Stomach smooth muscle (tissue), 2 donors: Measurements from ENCODE around the gene COL15A1.

Experiments used
- H3K27ac ChIP-seq: one replicate; pipeline ENCODE4 v1.7.0; 2013; ENCODE audit warnings: mild to moderate bottlenecking, low read length, inconsistent platforms
- H3K27me3 ChIP-seq, 2 donors: one replicate each; pipeline ENCODE4 v1.7.0; 2013; ENCODE audit warnings: low read length in 2 of 2; ENCODE audit not compliant: insufficient read depth in 2 of 2, control insufficient read depth in 1 of 2
- H3K36me3 ChIP-seq, 2 donors: one replicate each; pipeline ENCODE4 v1.7.0; 2013; ENCODE audit warnings: low read length in 2 of 2; ENCODE audit not compliant: control insufficient read depth in 2 of 2, insufficient read depth in 2 of 2
- H3K4me1 ChIP-seq: one replicate; pipeline ENCODE4 v1.7.0; 2013; ENCODE audit warnings: low read length; ENCODE audit not compliant: control insufficient read depth, insufficient read depth
- H3K4me3 ChIP-seq, 2 donors: one replicate each; pipeline ENCODE4 v1.7.0; 2013; ENCODE audit warnings: low read length in 2 of 2
- H3K9ac ChIP-seq, 2 donors: one replicate each; pipeline ENCODE4 v1.7.0; 2013; ENCODE audit warnings: low read length in 2 of 2, mild to moderate bottlenecking in 1 of 2
- H3K9me3 ChIP-seq, 2 donors: one replicate each; pipeline ENCODE4 v1.7.0; 2013; ENCODE audit warnings: low read length in 2 of 2; ENCODE audit not compliant: control insufficient read depth in 2 of 2
- donor health status: healthy.
- donor health status: Pancreatic carcinoma.

The COL15A1 gene

GRCh38 chr9:99015448-99015847 lies 71.7 kb downstream of the COL15A1 start:
- H3K9me3 ChIP-seq = no peaks in the 10 kb centered on the region
- no peak overlapping the region for H3K9ac ChIP-seq
- no peaks in the 10 kb centered on the region for H3K27me3 ChIP-seq
- peaks cover 5% of the 10 kb centered on the region for H3K4me1 ChIP-seq
- H3K4me3 ChIP-seq = no peak overlapping the region
- H3K36me3 ChIP-seq = peaks cover 40 to 43% of the 10 kb centered on the region in 2 donors
- no peak overlapping the region for H3K27ac ChIP-seq

- H3K27me3 ChIP-seq = no peaks in the 10 kb centered on the region
- H3K27ac ChIP-seq = no peak overlapping the region
- peaks cover 41 to 47% of the 10 kb centered on the region in 2 donors for H3K36me3 ChIP-seq
Measured at GRCh38 chr9:99015890-99016289, 72.2 kb downstream of the COL15A1 start.

GRCh38 chr9:99016681-99017387 lies 73.1 kb downstream of the COL15A1 start:
- Histone ChIP-seq H3K36me3 (peaks cover 47 to 49% of the 10 kb centered on the region in 2 donors), H3K4me3 (no peak overlapping the region), H3K27me3 (no peaks in the 10 kb centered on the region), H3K4me1 (peaks cover 6% of the 10 kb centered on the region), H3K9me3 (no peaks in the 10 kb centered on the region), H3K27ac (no peak overlapping the region), H3K9ac (no peak overlapping the region)

More at GRCh38 chr9:99015890-99016289, 72.2 kb downstream of the COL15A1 start:
- no peak overlapping the region for H3K9ac ChIP-seq
- H3K4me3 ChIP-seq = no peak overlapping the region
- peaks cover 6% of the 10 kb centered on the region for H3K4me1 ChIP-seq
- H3K9me3 ChIP-seq = no peaks in the 10 kb centered on the region

GRCh38 chr9:99018653-99019052 lies 74.9 kb downstream of the COL15A1 start:
- Histone ChIP-seq H3K27ac (no peak overlapping the region), H3K4me1 (peaks cover 11% of the 10 kb centered on the region), H3K27me3 (no peaks in the 10 kb centered on the region), H3K4me3 (no peak overlapping the region), H3K36me3 (peaks cover 57 to 60% of the 10 kb centered on the region in 2 donors), H3K9me3 (no peaks in the 10 kb centered on the region), H3K9ac (no peak overlapping the region)

- H3K36me3 ChIP-seq = peaks cover 61% of the 10 kb centered on the region in 2 donors
- no peak overlapping the region for H3K4me3 ChIP-seq
- peak overlapping the region; percentile 13 to 42 for H3K9ac ChIP-seq
- H3K27ac ChIP-seq = peak overlapping the region; percentile 55
- H3K27me3 ChIP-seq = no peaks in the 10 kb centered on the region
- no peaks in the 10 kb centered on the region for H3K9me3 ChIP-seq
- peaks cover 13% of the 10 kb centered on the region for H3K4me1 ChIP-seq
Measured at GRCh38 chr9:99019510-99020331, 76.0 kb downstream of the COL15A1 start.

GRCh38 chr9:99020786-99021436 lies 77.2 kb downstream of the COL15A1 start:
- H3K4me3 ChIP-seq = no peak overlapping the region
- no peaks in the 10 kb centered on the region for H3K9me3 ChIP-seq
- no peak overlapping the region for H3K9ac ChIP-seq
- peaks cover 13% of the 10 kb centered on the region for H3K4me1 ChIP-seq
- H3K27ac ChIP-seq = peak overlapping the region; percentile 55
- peaks cover 63 to 64% of the 10 kb centered on the region in 2 donors for H3K36me3 ChIP-seq
- no peaks in the 10 kb centered on the region for H3K27me3 ChIP-seq

- Histone ChIP-seq H3K9ac (no peak overlapping the region), H3K9me3 (no peaks in the 10 kb centered on the region), H3K4me1 (peaks cover 13% of the 10 kb centered on the region), H3K27me3 (no peaks in the 10 kb centered on the region), H3K27ac (no peak overlapping the region), H3K36me3 (peaks cover 64% of the 10 kb centered on the region in 2 donors), H3K4me3 (no peak overlapping the region)
Measured at GRCh38 chr9:99021512-99021911, 77.8 kb downstream of the COL15A1 start.

- H3K27ac ChIP-seq = peak overlapping the region; percentile 18
- no peak overlapping the region for H3K9ac ChIP-seq
- H3K36me3 ChIP-seq = peaks cover 64 to 65% of the 10 kb centered on the region in 2 donors
- H3K4me3 ChIP-seq = no peak overlapping the region
- no peaks in the 10 kb centered on the region for H3K27me3 ChIP-seq
- H3K4me1 ChIP-seq = peaks cover 13% of the 10 kb centered on the region
- no peaks in the 10 kb centered on the region for H3K9me3 ChIP-seq
Measured at GRCh38 chr9:99023231-99023630, 79.5 kb downstream of the COL15A1 start.

GRCh38 chr9:99023831-99024230 lies 80.1 kb downstream of the COL15A1 start:
- Histone ChIP-seq H3K36me3 (peaks cover 64 to 65% of the 10 kb centered on the region in 2 donors), H3K27ac (peak overlapping the region; percentile 18), H3K4me3 (no peak overlapping the region), H3K4me1 (peaks cover 13% of the 10 kb centered on the region), H3K9ac (no peak overlapping the region), H3K9me3 (no peaks in the 10 kb centered on the region), H3K27me3 (no peaks in the 10 kb centered on the region)

- H3K4me3 ChIP-seq = no peak overlapping the region
- no peak overlapping the region for H3K27ac ChIP-seq
- peaks cover 60 to 64% of the 10 kb centered on the region in 2 donors for H3K36me3 ChIP-seq
- no peak overlapping the region for H3K9ac ChIP-seq
- no peaks in the 10 kb centered on the region for H3K9me3 ChIP-seq
- H3K4me1 ChIP-seq = peaks cover 12% of the 10 kb centered on the region
- no peaks in the 10 kb centered on the region for H3K27me3 ChIP-seq
Measured at GRCh38 chr9:99024959-99025358, 81.3 kb downstream of the COL15A1 start.
